Measurements from ENCODE around the gene PGS1. TPM values are rescaled to one million over a fixed set of nuclear protein-coding genes. Genes with fewer than 3 reads are reported as not detected.
A peak's percentile ranks its signal among the peaks of the same experiment; 100 is the strongest.

Gene PGS1
- total and polyA plus RNA-seq, 2 of the 8 experiments (the other 6 are each of a cell fraction or from before 2014, with no cell fraction given) = 46.7 to 60.0 TPM

- TF ChIP-seq E2F6 (IDR thresholded peaks at IDR 0.05) (peak; percentile 98), YY1 (IDR thresholded peaks at IDR 0.05; ENCODE audit: low read depth, low read length) (no peak), GTF2F1 (IDR thresholded peaks at IDR 0.05; ENCODE audit: borderline replicate concordance, low read depth, low read length) (no peak), SIN3A (conservative IDR thresholded peaks at IDR 0.05 in 1 of 2, IDR thresholded peaks at IDR 0.05 in 1 of 2; ENCODE audit: low read depth in 1 of 2, low read length in 2 of 2) (peak; percentile 26 to 58; a peak in 1 of 4 replicates), KDM1A (IDR thresholded peaks at IDR 0.05; ENCODE audit: borderline replicate concordance, low read length) (no peak)
- TF ChIP-seq, protein P1, sequence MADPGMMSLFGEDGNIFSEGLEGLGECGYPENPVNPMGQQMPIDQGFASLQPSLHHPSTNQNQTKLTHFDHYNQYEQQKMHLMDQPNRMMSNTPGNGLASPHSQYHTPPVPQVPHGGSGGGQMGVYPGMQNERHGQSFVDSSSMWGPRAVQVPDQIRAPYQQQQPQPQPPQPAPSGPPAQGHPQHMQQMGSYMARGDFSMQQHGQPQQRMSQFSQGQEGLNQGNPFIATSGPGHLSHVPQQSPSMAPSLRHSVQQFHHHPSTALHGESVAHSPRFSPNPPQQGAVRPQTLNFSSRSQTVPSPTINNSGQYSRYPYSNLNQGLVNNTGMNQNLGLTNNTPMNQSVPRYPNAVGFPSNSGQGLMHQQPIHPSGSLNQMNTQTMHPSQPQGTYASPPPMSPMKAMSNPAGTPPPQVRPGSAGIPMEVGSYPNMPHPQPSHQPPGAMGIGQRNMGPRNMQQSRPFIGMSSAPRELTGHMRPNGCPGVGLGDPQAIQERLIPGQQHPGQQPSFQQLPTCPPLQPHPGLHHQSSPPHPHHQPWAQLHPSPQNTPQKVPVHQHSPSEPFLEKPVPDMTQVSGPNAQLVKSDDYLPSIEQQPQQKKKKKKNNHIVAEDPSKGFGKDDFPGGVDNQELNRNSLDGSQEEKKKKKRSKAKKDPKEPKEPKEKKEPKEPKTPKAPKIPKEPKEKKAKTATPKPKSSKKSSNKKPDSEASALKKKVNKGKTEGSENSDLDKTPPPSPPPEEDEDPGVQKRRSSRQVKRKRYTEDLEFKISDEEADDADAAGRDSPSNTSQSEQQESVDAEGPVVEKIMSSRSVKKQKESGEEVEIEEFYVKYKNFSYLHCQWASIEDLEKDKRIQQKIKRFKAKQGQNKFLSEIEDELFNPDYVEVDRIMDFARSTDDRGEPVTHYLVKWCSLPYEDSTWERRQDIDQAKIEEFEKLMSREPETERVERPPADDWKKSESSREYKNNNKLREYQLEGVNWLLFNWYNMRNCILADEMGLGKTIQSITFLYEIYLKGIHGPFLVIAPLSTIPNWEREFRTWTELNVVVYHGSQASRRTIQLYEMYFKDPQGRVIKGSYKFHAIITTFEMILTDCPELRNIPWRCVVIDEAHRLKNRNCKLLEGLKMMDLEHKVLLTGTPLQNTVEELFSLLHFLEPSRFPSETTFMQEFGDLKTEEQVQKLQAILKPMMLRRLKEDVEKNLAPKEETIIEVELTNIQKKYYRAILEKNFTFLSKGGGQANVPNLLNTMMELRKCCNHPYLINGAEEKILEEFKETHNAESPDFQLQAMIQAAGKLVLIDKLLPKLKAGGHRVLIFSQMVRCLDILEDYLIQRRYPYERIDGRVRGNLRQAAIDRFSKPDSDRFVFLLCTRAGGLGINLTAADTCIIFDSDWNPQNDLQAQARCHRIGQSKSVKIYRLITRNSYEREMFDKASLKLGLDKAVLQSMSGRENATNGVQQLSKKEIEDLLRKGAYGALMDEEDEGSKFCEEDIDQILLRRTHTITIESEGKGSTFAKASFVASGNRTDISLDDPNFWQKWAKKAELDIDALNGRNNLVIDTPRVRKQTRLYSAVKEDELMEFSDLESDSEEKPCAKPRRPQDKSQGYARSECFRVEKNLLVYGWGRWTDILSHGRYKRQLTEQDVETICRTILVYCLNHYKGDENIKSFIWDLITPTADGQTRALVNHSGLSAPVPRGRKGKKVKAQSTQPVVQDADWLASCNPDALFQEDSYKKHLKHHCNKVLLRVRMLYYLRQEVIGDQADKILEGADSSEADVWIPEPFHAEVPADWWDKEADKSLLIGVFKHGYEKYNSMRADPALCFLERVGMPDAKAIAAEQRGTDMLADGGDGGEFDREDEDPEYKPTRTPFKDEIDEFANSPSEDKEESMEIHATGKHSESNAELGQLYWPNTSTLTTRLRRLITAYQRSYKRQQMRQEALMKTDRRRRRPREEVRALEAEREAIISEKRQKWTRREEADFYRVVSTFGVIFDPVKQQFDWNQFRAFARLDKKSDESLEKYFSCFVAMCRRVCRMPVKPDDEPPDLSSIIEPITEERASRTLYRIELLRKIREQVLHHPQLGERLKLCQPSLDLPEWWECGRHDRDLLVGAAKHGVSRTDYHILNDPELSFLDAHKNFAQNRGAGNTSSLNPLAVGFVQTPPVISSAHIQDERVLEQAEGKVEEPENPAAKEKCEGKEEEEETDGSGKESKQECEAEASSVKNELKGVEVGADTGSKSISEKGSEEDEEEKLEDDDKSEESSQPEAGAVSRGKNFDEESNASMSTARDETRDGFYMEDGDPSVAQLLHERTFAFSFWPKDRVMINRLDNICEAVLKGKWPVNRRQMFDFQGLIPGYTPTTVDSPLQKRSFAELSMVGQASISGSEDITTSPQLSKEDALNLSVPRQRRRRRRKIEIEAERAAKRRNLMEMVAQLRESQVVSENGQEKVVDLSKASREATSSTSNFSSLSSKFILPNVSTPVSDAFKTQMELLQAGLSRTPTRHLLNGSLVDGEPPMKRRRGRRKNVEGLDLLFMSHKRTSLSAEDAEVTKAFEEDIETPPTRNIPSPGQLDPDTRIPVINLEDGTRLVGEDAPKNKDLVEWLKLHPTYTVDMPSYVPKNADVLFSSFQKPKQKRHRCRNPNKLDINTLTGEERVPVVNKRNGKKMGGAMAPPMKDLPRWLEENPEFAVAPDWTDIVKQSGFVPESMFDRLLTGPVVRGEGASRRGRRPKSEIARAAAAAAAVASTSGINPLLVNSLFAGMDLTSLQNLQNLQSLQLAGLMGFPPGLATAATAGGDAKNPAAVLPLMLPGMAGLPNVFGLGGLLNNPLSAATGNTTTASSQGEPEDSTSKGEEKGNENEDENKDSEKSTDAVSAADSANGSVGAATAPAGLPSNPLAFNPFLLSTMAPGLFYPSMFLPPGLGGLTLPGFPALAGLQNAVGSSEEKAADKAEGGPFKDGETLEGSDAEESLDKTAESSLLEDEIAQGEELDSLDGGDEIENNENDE (IDR thresholded peaks at IDR 0.05; ENCODE audit: insufficient replicate concordance, low read length) = no peak
- TF ChIP-seq, protein P2, sequence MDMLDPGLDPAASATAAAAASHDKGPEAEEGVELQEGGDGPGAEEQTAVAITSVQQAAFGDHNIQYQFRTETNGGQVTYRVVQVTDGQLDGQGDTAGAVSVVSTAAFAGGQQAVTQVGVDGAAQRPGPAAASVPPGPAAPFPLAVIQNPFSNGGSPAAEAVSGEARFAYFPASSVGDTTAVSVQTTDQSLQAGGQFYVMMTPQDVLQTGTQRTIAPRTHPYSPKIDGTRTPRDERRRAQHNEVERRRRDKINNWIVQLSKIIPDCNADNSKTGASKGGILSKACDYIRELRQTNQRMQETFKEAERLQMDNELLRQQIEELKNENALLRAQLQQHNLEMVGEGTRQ (IDR thresholded peaks at IDR 0.05; ENCODE audit: low read length) = no peak
Observed at GRCh38 chr17:78357672-78358537, 20.5 kb upstream of the PGS1 start (continued).
